ENCODE data around the gene ACSF3. TPM values are rescaled to one million over a fixed set of nuclear protein-coding genes. Genes with fewer than 3 reads are reported as not detected.
"Not testable (repeated sequence)": the region's sequence is repeated elsewhere in the genome, so short reads cannot be mapped to it uniquely, and the experiment has no call there.

Gene ACSF3
- total and polyA plus RNA-seq, 4 experiments from 2014 or later, result 30.4 to 71.2 (median 50.0) TPM

DNA sequence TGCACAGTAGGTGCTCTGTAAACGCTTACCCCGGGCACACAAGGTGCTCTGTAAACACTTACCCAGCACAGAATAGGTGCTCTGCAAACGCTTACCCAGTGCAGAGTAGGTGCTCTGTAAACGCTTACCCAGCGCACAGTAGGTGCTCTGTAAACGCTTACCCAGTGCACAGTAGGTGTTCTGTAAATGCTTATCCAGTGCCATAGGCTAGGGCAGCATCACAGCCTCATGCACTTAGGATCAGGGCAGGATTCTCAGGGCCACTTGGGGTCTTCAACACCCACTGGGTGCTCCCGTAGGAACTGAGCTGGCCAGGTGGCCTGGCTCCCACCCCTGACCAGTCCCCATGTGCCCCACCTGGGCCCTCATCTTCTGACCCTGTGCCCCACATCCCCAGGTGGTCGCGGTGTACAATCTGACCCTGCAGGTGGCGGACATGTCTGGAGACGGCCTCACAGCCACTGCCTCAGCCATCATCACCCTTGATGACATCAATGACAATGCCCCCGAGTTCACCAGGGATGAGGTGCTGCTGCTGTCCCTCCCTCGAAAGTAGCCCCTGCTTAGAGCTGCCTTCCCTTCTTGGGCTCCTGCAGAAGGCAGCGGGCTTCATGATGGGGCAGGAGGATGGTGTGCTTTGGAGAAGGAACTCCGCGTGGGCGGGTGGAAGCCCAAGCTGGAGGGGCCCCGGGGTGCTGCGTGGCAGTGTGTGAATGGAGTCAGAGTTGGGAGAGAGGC is 93.5 kb downstream of the ACSF3 start:
- Histone ChIP-seq H3K36me3 (ENCODE audit: insufficient read depth, low read length) (no peaks in the 10 kb centered on the region), H3K27me3 (ENCODE audit: insufficient read depth, low read length) (no peaks in the 10 kb centered on the region), H3K4me3 (ENCODE audit: low read length in 2 of 2) (no peak overlapping the region), H3K27ac (ENCODE audit: low read depth, low read length) (no peak overlapping the region), H3K4me1 (ENCODE audit: insufficient read depth, low read length) (peaks cover 5% of the 10 kb centered on the region), H3K9me3 (ENCODE audit: control insufficient read depth in 1 of 2, low read length in 2 of 2) (no peaks in the 10 kb centered on the region)
- Mint-ChIP-seq H3K36me3 (no peaks in the 10 kb centered on the region), H3K4me3 (peak overlapping the region in 4 of 8 donors; percentile 4 to 65 (median 26)), H3K4me1 (peaks cover 3 to 23% (median 7%) of the 10 kb centered on the region in 4 donors), H3K27me3 (peaks cover 0 to 1% of the 10 kb centered on the region in 2 donors), H3K27ac (peak overlapping the region; percentile 57 to 97 (median 83)), H3K9me3 (peaks cover 0 to 8% (median 0%) of the 10 kb centered on the region in 8 donors)
- DNase-seq, result peak; percentile 36 to 75 (median 52)
- intact Hi-C loops (cut with micrococcal nuclease), result no loop called here
- ChIA-PET POLR2A (ENCODE audit: partially characterized antibody) (interaction anchor here (1.0 kb wide), 1 partner anchor 93 kb away, joined by 4 read pairs; the partner anchor contains the start of gene ACSF3), CTCF (ENCODE audit: partially characterized antibody) (no interaction called here)

DNA sequence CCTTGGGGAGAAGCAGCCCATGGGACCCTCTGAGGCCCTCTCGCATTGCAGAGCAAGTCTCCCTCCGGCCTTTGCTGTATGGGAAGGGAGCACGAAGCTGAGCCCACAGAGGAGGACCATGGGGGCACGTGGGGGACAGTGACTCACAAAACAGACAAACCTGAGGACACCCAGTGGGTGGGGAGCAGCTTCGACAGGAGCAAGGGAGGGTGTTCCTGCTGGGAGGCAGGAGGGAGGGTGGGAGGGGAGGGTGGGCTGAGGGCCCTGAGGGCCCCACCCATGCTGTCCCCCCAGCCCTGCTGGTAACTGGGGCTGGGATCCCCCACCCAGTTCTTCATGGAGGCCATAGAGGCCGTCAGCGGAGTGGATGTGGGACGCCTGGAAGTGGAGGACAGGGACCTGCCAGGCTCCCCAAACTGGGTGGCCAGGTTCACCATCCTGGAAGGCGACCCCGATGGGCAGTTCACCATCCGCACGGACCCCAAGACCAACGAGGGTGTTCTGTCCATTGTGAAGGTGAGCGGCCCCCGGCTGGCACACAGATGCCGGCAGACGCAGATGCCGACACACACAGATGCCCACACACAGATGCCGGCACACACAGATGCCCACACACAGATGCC is 94.2 kb downstream of the ACSF3 start:
- POLR2A ChIA-PET (ENCODE audit: partially characterized antibody), result interaction anchor here (1.0 kb wide), 1 partner anchor 94 kb away, joined by 4 read pairs; the partner anchor contains the start of gene ACSF3
- Mint-ChIP-seq H3K36me3 (no peaks in the 10 kb centered on the region), H3K4me1 (peaks cover 0 to 23% (median 3%) of the 10 kb centered on the region in 4 donors), H3K4me3 (peak overlapping the region in 1 of 8 donors; percentile 65), H3K27ac (peak overlapping the region in 6 of 7 donors; percentile 66 to 97 (median 80)), H3K9me3 (peaks cover 0 to 8% (median 0%) of the 10 kb centered on the region in 8 donors), H3K27me3 (peaks cover 0 to 1% of the 10 kb centered on the region in 2 donors)
- Histone ChIP-seq H3K27me3 (ENCODE audit: insufficient read depth, low read length) (no peaks in the 10 kb centered on the region), H3K4me1 (ENCODE audit: insufficient read depth, low read length) (no peaks in the 10 kb centered on the region), H3K4me3 (ENCODE audit: low read length in 2 of 2) (no peak overlapping the region), H3K36me3 (ENCODE audit: insufficient read depth, low read length) (no peaks in the 10 kb centered on the region), H3K9me3 (ENCODE audit: control insufficient read depth in 1 of 2, low read length in 2 of 2) (no peaks in the 10 kb centered on the region), H3K27ac (ENCODE audit: low read depth, low read length) (no peak overlapping the region)
- DNase-seq, result peak in 2 of 5 donors; percentile 45 to 71
- intact Hi-C loops (cut with micrococcal nuclease), result no loop called here
- CTCF ChIA-PET (ENCODE audit: partially characterized antibody), result no interaction called here

DNA sequence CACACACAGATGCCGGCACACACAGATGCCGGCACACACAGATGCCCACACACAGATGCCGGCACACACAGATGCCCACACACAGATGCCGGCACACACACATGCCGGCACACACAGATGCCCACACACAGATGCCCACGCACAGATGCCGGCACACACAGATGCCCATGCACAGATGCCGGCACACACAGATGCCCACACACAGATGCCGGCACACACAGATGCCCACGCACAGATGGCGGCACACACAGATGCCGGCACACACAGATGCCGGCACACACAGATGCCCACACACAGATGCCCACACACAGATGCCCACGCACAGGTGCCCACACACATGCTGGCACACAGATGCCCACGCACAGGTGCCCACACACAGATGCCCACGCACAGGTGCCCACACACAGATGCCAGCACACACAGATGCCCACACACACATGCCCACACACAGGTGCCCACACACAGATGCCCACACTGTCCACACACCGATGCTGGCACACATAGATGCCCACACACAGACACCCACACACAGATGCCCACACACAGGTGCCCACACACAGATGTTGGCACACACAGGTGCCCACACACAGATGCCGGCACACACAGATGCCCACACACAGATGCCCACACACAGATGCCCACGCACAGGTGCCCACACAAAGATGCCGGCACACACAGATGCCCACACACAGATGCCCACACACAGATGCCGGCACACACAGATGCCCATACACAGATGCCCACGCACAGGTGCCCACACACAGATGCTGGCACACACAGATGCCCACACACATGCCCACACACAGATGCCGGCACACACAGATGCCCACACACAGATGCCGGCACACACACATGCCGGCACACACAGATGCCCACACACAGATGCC is 95.1 kb downstream of the ACSF3 start:
- H3K9me3 Mint-ChIP-seq; H3K36me3 ChIP-seq (ENCODE audit: insufficient read depth, low read length); H3K27me3 Mint-ChIP-seq; H3K27me3 ChIP-seq (ENCODE audit: insufficient read depth, low read length); H3K36me3 Mint-ChIP-seq; H3K9me3 ChIP-seq (ENCODE audit: control insufficient read depth in 1 of 2, low read length in 2 of 2); POLR2A ChIA-PET (ENCODE audit: partially characterized antibody); H3K4me3 ChIP-seq (ENCODE audit: low read length in 2 of 2); DNase-seq; intact Hi-C loops (cut with micrococcal nuclease); CTCF ChIA-PET (ENCODE audit: partially characterized antibody); H3K27ac ChIP-seq (ENCODE audit: low read depth, low read length); H3K4me1 ChIP-seq (ENCODE audit: insufficient read depth, low read length): not testable (repeated sequence)
- Mint-ChIP-seq H3K4me1 (peaks cover 0 to 23% (median 3%) of the 10 kb centered on the region in 4 donors), H3K27ac (peak overlapping the region in 5 of 7 donors; percentile 30 to 97 (median 65)), H3K4me3 (peak overlapping the region in 3 of 8 donors; percentile 32 to 65 (median 36))

DNA sequence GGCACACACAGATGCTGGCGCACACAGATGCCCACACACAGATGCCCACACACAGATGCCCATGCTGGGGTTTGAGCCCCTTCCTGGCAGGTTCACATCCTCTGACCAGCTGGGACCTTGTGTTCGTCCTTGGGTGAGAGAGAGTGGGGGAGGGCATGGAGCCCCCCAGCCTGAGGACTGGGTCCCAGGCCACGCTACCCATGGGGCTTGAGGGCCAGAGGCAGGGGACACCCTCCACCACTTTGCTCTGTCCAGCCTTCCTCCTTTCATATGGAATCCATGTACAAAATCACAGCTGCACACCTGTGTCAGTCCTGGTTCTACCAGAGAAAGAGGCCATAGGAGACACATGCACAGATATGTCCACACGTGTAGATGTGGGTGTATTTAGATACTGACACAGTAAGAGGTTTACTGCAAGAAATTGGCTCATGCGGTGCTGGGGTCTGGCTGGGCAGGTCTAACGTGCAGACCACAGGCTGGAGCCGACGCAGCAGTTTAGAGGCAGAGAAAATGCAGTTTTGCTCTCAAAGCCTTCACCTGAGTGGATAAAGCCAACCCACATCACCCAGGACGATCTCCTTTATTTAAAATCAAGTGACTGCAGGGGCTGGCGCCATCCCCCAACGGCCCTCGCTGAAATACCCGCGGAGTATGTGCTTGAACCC is 95.8 kb downstream of the ACSF3 start:
- no peak overlapping the region for H3K4me3 ChIP-seq (ENCODE audit: low read length in 2 of 2)
- H3K9me3 Mint-ChIP-seq, result peaks cover 0 to 8% (median 0%) of the 10 kb centered on the region in 8 donors
- peak overlapping the region in 4 of 7 donors; percentile 36 to 97 (median 65) for H3K27ac Mint-ChIP-seq
- peak in 1 of 5 donors; percentile 35 for DNase-seq
- no peaks in the 10 kb centered on the region for H3K27me3 ChIP-seq (ENCODE audit: insufficient read depth, low read length)
- H3K27me3 Mint-ChIP-seq, result peaks cover 0 to 1% of the 10 kb centered on the region in 2 donors
- peaks cover 0 to 23% (median 3%) of the 10 kb centered on the region in 4 donors for H3K4me1 Mint-ChIP-seq
- ChIA-PET POLR2A (ENCODE audit: partially characterized antibody) (no interaction called here), CTCF (ENCODE audit: partially characterized antibody) (no interaction called here)
- H3K4me1 ChIP-seq (ENCODE audit: insufficient read depth, low read length), result no peaks in the 10 kb centered on the region
- H3K36me3 Mint-ChIP-seq, result no peaks in the 10 kb centered on the region
- no peak overlapping the region for H3K27ac ChIP-seq (ENCODE audit: low read depth, low read length)
- intact Hi-C loops (cut with micrococcal nuclease), result no loop called here
- no peaks in the 10 kb centered on the region for H3K36me3 ChIP-seq (ENCODE audit: insufficient read depth, low read length)
- H3K9me3 ChIP-seq (ENCODE audit: control insufficient read depth in 1 of 2, low read length in 2 of 2), result no peaks in the 10 kb centered on the region
- peak overlapping the region in 1 of 8 donors; percentile 65 for H3K4me3 Mint-ChIP-seq

DNA sequence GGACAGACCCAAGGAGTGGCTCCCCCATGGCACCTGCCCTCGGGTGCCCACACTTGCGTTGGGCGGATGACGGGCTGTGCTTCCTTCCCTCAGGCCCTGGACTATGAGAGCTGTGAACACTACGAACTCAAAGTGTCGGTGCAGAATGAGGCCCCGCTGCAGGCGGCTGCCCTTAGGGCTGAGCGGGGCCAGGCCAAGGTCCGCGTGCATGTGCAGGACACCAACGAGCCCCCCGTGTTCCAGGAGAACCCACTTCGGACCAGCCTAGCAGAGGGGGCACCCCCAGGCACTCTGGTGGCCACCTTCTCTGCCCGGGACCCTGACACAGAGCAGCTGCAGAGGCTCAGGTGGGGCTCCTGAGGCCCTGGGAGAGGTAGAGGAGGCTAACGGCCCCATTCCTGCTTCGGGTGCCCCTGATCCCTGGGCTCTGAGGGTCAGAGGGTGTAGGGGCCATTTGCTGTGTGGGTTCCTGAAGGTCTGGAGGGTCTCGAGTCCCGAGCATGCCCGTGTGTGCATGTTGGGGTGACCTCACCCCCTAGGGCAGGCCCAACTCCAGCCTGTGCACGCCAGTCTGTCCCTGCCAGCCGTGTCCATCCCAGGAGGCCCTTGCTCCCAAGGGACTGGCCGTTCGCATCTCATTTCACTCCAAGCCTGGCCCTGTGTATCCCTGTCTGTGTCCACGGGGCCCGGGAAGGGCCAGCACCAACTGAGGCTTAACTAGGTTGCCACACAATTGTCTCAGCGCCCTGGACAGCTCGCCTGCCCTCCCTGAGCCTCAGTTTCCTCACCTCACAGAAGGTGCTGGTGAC is 96.7 kb downstream of the ACSF3 start:
- Mint-ChIP-seq H3K36me3 (no peaks in the 10 kb centered on the region), H3K4me3 (peak overlapping the region in 4 of 8 donors; percentile 9 to 60 (median 45))
- intact Hi-C loops (cut with micrococcal nuclease), result no loop called here

More for the DNA sequence above, 96.7 kb downstream of the ACSF3 start:
- POLR2A ChIA-PET (ENCODE audit: partially characterized antibody), result interaction anchor here (0.7 kb wide), 1 partner anchor 396 kb away, joined by 3 read pairs; no protein-coding TSS in a partner anchor
- Mint-ChIP-seq H3K9me3 (peaks cover 0 to 8% (median 0%) of the 10 kb centered on the region in 8 donors), H3K27ac (peak overlapping the region in 3 of 7 donors; percentile 36 to 97 (median 78)), H3K4me1 (peaks cover 0 to 23% (median 3%) of the 10 kb centered on the region in 4 donors), H3K27me3 (peaks cover 0 to 1% of the 10 kb centered on the region in 2 donors)
- H3K27me3 ChIP-seq (ENCODE audit: insufficient read depth, low read length), result no peaks in the 10 kb centered on the region
- peak in 1 of 5 donors; percentile 37 for DNase-seq
- no peaks in the 10 kb centered on the region for H3K4me1 ChIP-seq (ENCODE audit: insufficient read depth, low read length)
- H3K36me3 ChIP-seq (ENCODE audit: insufficient read depth, low read length), result no peaks in the 10 kb centered on the region
- H3K27ac ChIP-seq (ENCODE audit: low read depth, low read length), result no peak overlapping the region
- CTCF ChIA-PET (ENCODE audit: partially characterized antibody), result no interaction called here
- H3K4me3 ChIP-seq (ENCODE audit: low read length in 2 of 2), result no peak overlapping the region
- H3K9me3 ChIP-seq (ENCODE audit: control insufficient read depth in 1 of 2, low read length in 2 of 2), result no peaks in the 10 kb centered on the region

All from CD4-positive, alpha-beta memory T cell (primary cell).